ENCODE results near the gene DNAJC28. TPM values are rescaled to one million over a fixed set of nuclear protein-coding genes. Genes with fewer than 3 reads are reported as not detected.

DNAJC28 gene
- total and polyA plus RNA-seq, 2 donors (not counting 1 experiment from before 2014, with no cell fraction given): 0.30 to 2.5 TPM

DNA sequence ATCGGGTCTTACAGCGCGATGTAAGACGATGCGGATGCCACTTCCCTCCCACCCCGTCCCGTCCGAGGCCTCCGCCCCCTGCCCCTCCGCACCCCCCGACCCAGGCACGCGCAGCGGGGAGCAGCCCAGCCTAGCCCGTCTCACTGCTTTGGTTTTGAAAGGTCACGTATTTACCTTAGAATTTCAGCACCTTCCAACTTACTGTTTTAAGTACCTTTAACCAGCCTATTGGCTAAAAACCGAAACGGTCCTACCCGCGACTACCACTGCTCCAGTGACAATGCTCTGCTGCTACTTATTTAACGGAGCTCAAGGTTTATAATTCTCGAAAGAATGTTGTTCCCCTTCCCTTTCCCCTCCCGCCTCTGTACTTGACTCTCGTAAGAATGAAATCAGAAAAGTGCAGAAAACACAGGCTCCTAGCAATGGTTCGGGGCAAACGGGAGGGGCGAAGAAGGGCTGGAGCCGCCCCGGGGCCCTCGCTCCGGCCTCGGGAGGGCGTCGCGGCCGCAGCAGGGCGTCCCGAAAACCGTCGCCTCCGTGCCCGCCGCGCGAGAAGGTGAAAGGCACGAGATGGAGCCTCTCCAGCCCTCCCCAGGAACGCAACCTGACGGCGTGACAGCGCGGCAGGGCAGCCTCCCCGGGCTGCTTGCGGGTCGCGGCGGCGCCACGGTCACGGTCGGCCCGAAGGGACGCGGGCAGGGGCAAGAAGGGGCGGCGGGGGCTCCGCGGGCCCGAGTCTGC, 12.4 kb downstream of the DNAJC28 start:
- H4K20me1 ChIP-seq (ENCODE audit: control insufficient read depth, insufficient read depth, low read length, poor library complexity, severe bottlenecking): no peaks in the 10 kb centered on the region
- intact Hi-C loops (cut with micrococcal nuclease): loop anchor here (1.0 to 10.0 kb wide), 4 partner anchors 163 to 1084 kb away; partner anchors contain the start of genes CFAP298, ITSN1, PAXBP1 and URB1
- Mint-ChIP-seq H3K27ac (peak overlapping the region; percentile 95), H3K4me1 (peaks cover 17% of the 10 kb centered on the region), H3K9me3 (ENCODE audit: insufficient read depth) (no peaks in the 10 kb centered on the region), H3K4me3 (peak overlapping the region; percentile 94), H3K27me3 (no peaks in the 10 kb centered on the region)
- no peak for DNase-seq
- H3K36me3 ChIP-seq (replicated peaks in 1 of 2; ENCODE audit: control extremely low read depth in 1 of 2, control insufficient read depth in 1 of 2, extremely low read depth in 1 of 2, insufficient read depth in 2 of 2, low read length in 1 of 2): no peaks in the 10 kb centered on the region
- H2AFZ ChIP-seq (ENCODE audit: insufficient read depth, low read depth, low read length, poor library complexity, severe bottlenecking): peak overlapping the region; percentile 85
- peaks cover 29% of the 10 kb centered on the region for H3K79me2 ChIP-seq (ENCODE audit: control insufficient read depth, insufficient read depth, low read length)
- no peaks in the 10 kb centered on the region for H3K9me3 ChIP-seq (ENCODE audit: control extremely low read depth in 1 of 3, control insufficient read depth in 2 of 3, insufficient read depth in 1 of 3, low read length in 2 of 3)
- peak overlapping the region; percentile 81 for H3K4me2 ChIP-seq (replicated peaks; ENCODE audit: low read depth, low read length, poor library complexity, severe bottlenecking)
- H3K27ac ChIP-seq (ENCODE audit: low read length in 2 of 2): peak overlapping the region; percentile 30 to 95
- H3K4me1 ChIP-seq (ENCODE audit: control insufficient read depth in 2 of 2, insufficient read depth in 2 of 2, low read length in 2 of 2): peaks cover 12 to 14% of the 10 kb centered on the region in 2 donors
- peak overlapping the region; percentile 70 to 91 (median 78) for H3K4me3 ChIP-seq (ENCODE audit: control extremely low read depth in 1 of 5, extremely low read depth in 1 of 5, insufficient read depth in 1 of 5, low read depth in 2 of 5, low read length in 4 of 5)
- no peaks in the 10 kb centered on the region for H3K27me3 ChIP-seq (replicated peaks in 1 of 4; ENCODE audit: control extremely low read depth in 1 of 4, control insufficient read depth in 3 of 4, insufficient read depth in 4 of 4, low read length in 3 of 4)
- peak overlapping the region; percentile 75 for H3K9ac ChIP-seq (ENCODE audit: low read length)
- ATAC-seq (ENCODE audit: low read depth): peak; percentile 8
- ChIA-PET POLR2A (interaction anchor here (0.5 to 2.7 kb wide), 11 partner anchors 11 to 708 kb away, joined by 3 to 44 read pairs (median 7); partner anchors contain the start of genes DNAJC28, DONSON, GART and IL10RB), CTCF (interaction anchor here (0.6 to 2.6 kb wide), 11 partner anchors 12 to 282 kb away, joined by 3 to 18 read pairs (median 5); partner anchors contain the start of genes DNAJC28, GART, IFNAR1 and SON)
- under 1% methylated on average over 57 of the region's 68 CpGs for WGBS (ENCODE audit: insufficient coverage)
- no peak for TF ChIP-seq EZH2 (IDR thresholded peaks at IDR 0.05; ENCODE audit: borderline replicate concordance, insufficient read depth, low read depth, low read length, poor library complexity, severe bottlenecking)
- TF ChIP-seq, protein P1, sequence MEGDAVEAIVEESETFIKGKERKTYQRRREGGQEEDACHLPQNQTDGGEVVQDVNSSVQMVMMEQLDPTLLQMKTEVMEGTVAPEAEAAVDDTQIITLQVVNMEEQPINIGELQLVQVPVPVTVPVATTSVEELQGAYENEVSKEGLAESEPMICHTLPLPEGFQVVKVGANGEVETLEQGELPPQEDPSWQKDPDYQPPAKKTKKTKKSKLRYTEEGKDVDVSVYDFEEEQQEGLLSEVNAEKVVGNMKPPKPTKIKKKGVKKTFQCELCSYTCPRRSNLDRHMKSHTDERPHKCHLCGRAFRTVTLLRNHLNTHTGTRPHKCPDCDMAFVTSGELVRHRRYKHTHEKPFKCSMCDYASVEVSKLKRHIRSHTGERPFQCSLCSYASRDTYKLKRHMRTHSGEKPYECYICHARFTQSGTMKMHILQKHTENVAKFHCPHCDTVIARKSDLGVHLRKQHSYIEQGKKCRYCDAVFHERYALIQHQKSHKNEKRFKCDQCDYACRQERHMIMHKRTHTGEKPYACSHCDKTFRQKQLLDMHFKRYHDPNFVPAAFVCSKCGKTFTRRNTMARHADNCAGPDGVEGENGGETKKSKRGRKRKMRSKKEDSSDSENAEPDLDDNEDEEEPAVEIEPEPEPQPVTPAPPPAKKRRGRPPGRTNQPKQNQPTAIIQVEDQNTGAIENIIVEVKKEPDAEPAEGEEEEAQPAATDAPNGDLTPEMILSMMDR (IDR thresholded peaks at IDR 0.05): no peak

DNA sequence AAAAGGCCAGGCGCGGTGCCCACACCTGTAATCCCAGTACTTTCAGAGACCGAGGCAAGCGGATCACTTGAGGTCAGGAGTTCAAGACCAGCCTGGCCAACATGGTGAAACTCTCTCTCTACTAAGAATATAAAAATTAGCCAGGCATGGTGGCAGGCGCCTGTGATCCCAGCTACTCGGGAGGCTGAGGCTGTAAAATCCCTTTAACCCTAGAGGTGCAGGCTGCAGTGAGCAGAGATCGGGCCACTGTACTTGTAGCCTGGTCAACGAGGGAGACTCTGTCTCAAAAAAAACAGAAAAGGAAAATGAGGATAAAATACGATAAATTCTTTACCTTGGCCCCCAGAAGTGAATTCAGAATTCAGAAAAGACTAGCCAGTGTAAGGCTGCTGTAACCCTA, 13.3 kb downstream of the DNAJC28 start:
- H3K27me3 ChIP-seq (replicated peaks in 1 of 4; ENCODE audit: control extremely low read depth in 1 of 4, control insufficient read depth in 3 of 4, insufficient read depth in 4 of 4, low read length in 3 of 4): no peaks in the 10 kb centered on the region
- peak overlapping the region; percentile 75 for H3K9ac ChIP-seq (ENCODE audit: low read length)
- no peak for DNase-seq
- Mint-ChIP-seq H3K27me3 (no peaks in the 10 kb centered on the region), H3K9me3 (ENCODE audit: insufficient read depth) (no peaks in the 10 kb centered on the region), H3K4me3 (peak overlapping the region; percentile 94), H3K4me1 (peaks cover 19% of the 10 kb centered on the region), H3K27ac (peak overlapping the region; percentile 95)
- no peaks in the 10 kb centered on the region for H3K36me3 ChIP-seq (replicated peaks in 1 of 2; ENCODE audit: control extremely low read depth in 1 of 2, control insufficient read depth in 1 of 2, extremely low read depth in 1 of 2, insufficient read depth in 2 of 2, low read length in 1 of 2)
- peak overlapping the region; percentile 70 to 91 (median 78) for H3K4me3 ChIP-seq (ENCODE audit: control extremely low read depth in 1 of 5, extremely low read depth in 1 of 5, insufficient read depth in 1 of 5, low read depth in 2 of 5, low read length in 4 of 5)
- H3K4me1 ChIP-seq (ENCODE audit: control insufficient read depth in 2 of 2, insufficient read depth in 2 of 2, low read length in 2 of 2): peaks cover 12 to 14% of the 10 kb centered on the region in 2 donors
- peak overlapping the region in 1 of 2 donors; percentile 95 for H3K27ac ChIP-seq (ENCODE audit: low read length in 2 of 2)
- H3K4me2 ChIP-seq (replicated peaks; ENCODE audit: low read depth, low read length, poor library complexity, severe bottlenecking): peak overlapping the region; percentile 81
- CTCF ChIA-PET: no interaction called here
- no peak for ATAC-seq (ENCODE audit: low read depth)
- no peaks in the 10 kb centered on the region for H4K20me1 ChIP-seq (ENCODE audit: control insufficient read depth, insufficient read depth, low read length, poor library complexity, severe bottlenecking)
- whole genome bisulfite sequencing (ENCODE audit: insufficient coverage): 63% methylated on average over 5 of the region's 9 CpGs
- intact Hi-C loops (cut with micrococcal nuclease): loop anchor here (2.0 to 10.0 kb wide), 3 partner anchors 707 to 1083 kb away; partner anchors contain the start of genes CFAP298, PAXBP1 and URB1
- H3K79me2 ChIP-seq (ENCODE audit: control insufficient read depth, insufficient read depth, low read length): peaks cover 38% of the 10 kb centered on the region
- TF ChIP-seq, protein P1 (IDR thresholded peaks at IDR 0.05): no peak
- TF ChIP-seq EZH2 (IDR thresholded peaks at IDR 0.05; ENCODE audit: borderline replicate concordance, insufficient read depth, low read depth, low read length, poor library complexity, severe bottlenecking): no peak
- peak overlapping the region; percentile 85 for H2AFZ ChIP-seq (ENCODE audit: insufficient read depth, low read depth, low read length, poor library complexity, severe bottlenecking)
- peaks cover 0 to 3% (median 0%) of the 10 kb centered on the region in 3 donors for H3K9me3 ChIP-seq (ENCODE audit: control extremely low read depth in 1 of 3, control insufficient read depth in 2 of 3, insufficient read depth in 1 of 3, low read length in 2 of 3)
- POLR2A ChIA-PET: no interaction called here
